HG03280 (cell line): ENCODE data around the gene CRTAP.
"Not testable (repeated sequence)": the region's sequence is repeated elsewhere in the genome, so short reads cannot be mapped to it uniquely, and the experiment has no call there.

Source experiments
- ATAC-seq: cut with Tn5 transposase; IDR thresholded peaks from one replicate; pipeline ENCODE4 v1.9.1; 2021; ENCODE audit warnings: mild to moderate bottlenecking, moderate library complexity; ENCODE audit not compliant: unreplicated experiment

CRTAP gene

DNA sequence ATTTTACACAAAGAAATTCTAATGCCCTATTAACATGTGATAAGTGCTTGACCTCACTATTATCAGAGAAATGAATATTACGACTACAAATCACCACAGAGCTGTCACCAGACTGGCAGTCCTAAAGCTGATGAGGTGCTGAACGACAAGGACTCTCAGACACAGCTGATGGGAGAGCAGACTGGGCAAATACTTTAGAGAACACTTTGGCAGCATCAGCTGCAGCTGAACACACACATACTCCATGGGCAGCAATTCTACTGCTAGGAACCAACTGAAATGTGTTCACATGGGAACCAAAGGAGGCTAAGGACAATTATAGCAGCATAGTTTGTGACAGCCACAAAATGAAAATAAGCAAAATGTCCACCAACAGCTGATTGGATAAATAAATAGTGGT lies 59.3 kb downstream of the CRTAP start:
- no peak for ATAC-seq

DNA sequence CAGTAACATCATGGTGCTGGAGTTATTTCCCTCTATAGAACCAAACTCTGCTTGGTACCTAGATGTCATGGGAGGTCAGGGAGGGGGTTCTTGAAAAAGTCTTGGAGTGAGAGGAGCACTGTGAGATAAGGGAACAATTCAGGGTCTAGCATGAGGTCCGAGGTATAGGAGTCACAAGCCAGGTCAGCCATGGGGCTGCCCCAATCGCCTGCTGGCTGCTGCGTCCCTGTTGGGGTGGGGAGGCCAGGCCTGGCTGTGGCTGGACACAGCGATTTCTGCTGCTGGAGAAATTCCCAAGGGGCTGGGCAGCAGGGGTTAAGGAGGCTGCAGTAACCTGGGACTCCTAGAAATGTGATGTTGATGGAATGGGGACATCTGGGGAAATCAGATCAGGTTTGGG lies 59.9 kb downstream of the CRTAP start:
- ATAC-seq, result no peak

DNA sequence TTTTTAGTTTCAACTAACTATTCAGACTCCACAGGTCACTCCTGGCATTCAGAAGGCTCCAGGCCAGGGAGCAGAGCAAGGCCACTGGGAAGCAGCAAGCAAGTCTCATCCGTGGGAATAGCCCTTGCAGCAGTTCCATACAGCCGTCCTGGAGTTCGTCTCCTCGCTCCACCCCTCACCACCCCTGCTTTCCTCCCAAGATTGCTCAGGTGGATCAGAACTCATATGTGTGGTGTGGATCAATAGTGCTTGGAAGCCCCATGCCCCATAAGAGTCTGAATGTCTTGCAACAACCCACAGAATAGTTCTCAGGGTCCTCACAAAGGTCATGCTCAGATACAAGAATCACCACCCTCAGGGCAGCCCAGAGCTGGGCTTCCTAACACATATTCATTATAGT lies 60.3 kb downstream of the CRTAP start:
- ATAC-seq, result no peak

DNA sequence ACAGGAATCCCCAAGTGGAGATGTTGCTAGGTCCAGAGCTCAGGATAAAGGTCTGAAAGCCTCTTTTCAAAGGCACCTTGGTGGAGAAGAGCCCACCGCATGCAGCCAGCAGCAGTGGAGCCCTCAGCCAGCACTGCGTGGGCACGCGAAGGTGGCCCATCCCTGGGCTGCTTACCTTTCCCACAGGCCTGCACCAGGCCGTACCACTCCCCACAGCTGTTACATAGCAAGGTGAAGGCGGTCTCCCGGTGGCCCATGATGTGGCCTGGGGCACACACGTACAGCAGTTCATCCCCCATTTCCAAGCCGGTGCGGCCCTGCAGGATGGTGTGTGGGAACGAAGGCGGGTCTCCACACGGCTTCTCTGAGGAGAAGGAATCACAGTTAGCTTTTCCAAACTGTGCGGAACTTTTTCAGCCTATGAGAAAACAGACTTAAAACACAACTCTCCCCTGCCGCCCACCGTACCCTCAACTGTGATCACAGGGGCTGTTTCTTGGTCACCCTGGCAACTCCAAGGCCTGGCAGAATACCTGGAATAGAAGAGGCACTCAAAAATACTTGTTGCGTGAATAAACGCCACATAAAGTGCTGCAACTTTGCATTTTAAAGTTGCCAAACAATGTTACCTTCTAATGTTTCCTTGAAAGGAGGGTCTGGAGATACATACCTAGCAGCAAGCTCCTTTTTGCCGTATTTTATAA lies 61.0 kb downstream of the CRTAP start:
- no peak for ATAC-seq

DNA sequence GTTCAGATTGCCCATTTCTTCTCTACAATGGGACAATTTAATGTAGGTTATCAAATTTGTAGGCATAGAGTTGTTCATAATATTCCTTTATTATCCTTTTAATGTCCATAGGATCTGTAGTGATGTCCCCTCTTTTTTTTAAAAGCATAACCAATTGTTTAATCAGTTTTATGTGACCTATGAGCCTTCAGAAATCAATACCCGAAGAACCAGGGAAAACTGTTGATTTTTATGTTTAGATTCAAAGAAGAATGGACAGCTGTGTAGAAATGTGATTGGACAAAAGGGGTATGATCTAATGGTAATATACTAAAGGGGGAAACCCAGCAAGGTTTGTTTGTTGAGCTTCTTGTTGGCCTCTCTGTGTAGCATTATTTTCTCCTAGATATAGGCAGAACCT lies 65.3 kb downstream of the CRTAP start:
- ATAC-seq, result no peak

DNA sequence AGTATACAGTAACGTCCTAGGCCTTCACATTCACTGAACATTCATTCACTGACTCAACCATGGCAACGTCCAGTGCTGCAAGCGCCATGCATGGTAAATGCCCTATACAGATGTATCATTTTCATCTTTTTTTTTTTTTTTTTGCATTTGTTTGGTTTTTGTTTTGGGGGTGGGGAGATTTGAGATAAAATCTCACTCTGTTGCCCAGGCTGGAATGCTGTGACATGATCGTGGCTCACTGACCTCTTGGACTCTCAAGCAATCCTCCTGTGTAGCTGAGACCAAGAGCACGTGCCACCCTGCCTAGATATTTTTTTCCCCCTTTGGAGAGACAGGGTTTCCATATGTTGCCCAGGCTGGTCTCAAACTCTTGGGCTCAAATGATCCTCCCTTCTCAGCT lies 67.4 kb downstream of the CRTAP start:
- no peak for ATAC-seq

DNA sequence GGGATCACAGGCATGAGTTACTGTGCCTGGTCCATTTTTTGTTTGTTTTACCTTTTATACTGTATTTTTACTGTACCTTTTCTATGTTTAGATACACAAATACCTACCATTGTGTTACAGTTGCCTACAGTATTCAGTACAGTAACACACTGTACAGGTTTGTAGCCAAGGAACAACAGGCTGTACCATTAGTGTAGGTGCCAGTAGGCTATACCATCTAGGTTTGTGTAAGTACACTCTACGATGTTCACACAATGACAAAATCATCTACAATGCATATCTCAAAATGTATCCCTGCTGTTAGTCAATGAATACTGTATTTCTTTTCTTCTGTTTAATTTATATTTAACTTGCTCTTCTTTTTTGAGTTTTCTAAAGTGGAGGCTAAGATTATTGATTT lies 67.8 kb downstream of the CRTAP start:
- ATAC-seq, result not testable (repeated sequence)

DNA sequence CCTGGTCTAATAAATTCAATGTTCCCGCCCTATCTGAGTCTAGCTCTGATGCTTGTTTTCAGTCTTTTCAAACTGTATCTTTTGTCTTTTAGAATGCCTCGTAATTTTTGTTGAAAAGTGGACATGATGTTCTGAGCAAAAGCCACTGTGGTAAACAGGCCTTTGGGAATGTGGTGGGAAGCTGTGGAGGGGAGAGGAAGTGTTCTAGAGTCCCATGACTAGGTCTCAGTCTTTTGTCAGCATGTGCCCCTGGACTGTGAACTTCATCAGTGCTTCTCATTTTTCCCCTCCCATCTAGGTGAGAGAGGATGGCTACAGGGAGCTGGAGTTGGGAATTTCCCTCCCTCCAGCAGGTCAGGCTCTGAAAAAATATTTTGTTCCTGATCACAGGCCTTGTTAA lies 71.0 kb downstream of the CRTAP start:
- ATAC-seq, result no peak

DNA sequence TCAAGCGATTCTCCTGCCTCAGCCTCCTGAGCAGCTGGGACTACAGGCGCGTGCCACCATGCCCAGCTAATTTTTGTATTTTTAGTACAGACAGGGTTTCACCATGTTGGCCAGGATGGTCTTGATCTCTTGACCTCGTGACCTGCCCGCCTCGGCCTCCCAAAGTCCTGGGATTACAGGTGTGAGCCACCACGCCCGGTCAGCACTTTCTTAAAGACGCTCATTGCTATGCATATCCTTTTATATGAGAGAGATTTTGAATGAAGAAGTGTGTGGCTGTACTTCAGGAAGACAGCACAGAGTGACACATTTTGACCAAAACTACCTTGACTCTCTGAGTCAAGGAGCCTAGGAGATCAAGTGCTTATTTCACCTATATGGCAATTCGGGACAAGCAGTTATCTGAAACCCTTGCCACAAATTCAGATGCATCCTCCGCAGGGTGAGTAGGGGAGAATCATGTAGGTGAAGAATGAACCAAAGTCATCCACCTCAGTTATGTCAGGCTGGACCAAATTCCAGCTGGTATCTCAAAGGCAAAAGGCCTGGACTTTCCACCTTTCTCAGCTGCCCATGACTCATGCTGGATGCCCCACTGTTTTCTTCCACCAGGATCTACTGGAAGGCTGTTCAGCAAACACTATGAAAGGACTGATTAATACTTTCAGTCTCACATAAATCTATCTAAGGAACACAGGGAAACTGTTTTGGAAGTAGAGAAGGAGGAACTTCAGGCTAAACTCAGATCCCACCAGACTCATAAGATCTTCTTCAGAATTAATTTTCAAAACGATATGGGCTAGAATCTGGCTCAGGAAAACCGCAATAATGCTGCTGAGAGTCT lies 72.9 kb downstream of the CRTAP start:
- no peak for ATAC-seq

DNA sequence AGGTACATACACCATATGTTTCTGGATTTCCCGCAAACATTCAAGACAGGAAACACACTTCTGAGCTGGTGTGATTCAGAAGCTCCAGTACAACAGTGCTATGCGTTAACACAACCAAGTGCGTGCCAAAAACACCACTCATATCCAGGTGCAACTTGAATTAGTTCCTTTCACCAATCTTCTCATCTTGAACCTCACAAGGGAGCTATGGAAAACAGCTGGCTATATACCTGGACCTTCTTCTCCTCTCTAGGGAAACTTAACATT lies 73.5 kb downstream of the CRTAP start:
- ATAC-seq, result no peak

DNA sequence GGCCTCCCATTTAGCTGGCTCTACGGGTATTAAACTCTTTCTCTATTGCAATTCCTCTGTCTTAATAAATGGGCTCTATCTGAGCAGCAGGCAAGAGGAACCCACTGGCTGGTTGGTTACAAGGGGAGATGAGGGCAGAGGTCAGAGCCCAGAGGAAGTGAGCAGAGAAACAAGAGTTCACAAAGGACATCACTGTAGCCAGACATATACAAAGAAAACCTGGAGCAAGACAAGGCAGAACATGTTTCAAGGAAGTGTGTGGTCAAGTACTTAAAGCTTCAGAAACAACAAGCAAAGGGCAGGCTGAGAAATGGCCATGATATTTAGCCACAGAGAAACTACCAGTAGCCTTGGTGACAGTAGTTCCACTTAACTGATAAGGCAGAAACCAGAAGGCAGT lies 80.5 kb downstream of the CRTAP start:
- ATAC-seq, result no peak

DNA sequence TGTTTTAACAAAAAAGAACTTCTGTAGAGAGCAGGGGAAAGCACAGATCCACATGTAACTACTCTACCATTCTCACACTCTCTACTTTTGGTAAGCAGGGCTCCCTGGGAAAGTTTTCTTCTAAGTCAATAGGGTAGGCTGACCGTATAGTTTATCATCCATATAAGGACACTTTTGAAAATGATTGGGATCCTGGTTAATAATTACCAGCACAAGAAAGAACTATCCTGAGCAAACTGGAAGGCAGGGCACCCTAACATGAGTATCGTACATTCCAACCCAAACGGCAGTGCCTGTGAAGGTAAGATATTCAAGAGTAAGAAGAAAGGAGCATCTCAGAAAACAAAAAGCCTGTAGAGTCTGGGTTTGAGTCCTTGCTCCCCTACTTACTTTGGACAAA lies 82.7 kb downstream of the CRTAP start:
- ATAC-seq, result no peak
